Measurements from ENCODE around the gene PINK1. TPM values are rescaled to one million over a fixed set of nuclear protein-coding genes. Genes with fewer than 3 reads are reported as not detected.

The PINK1 gene
- polyA plus RNA-seq, 1 donor from 2014 or later: 73.4 TPM

DNA sequence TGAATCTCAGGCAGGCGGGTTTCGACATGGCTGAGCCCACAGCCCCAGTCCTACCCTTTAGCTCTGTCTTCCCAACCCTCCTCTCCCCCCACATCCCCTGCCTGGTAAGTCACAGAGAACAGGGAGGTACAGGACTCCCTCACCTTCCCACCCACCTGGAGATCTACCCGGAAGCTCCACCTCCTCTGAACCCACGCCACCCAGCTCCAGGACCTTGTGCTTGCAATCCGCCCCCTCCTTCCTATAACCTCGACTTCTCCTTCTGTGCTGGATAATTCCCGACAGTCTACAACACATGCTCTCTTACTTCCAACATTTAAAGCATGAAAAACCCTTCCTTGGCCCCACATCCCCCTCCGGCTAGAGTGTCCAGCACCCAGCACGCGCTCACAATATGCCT, 62.3 kb downstream of the PINK1 start:
- Histone ChIP-seq H3K79me2 (replicated peaks; ENCODE audit: insufficient read depth, low read length) (no peaks in the 10 kb centered on the region), H2AFZ (ENCODE audit: low read depth, low read length) (no peak overlapping the region), H4K20me1 (ENCODE audit: insufficient read depth) (no peaks in the 10 kb centered on the region), H3K4me3 (ENCODE audit: low read length) (no peak overlapping the region), H3K4me2 (ENCODE audit: low read length) (no peak overlapping the region), H3K9me3 (ENCODE audit: low read length) (no peaks in the 10 kb centered on the region), H3K27ac (ENCODE audit: low read length) (no peak overlapping the region), H3K36me3 (ENCODE audit: insufficient read depth, low read length) (no peaks in the 10 kb centered on the region), H3K9ac (ENCODE audit: low read length) (no peak overlapping the region), H3K27me3 (ENCODE audit: insufficient read depth, low read depth, low read length) (no peaks in the 10 kb centered on the region), H3F3A (ENCODE audit: insufficient read depth, low read length, poor library complexity, severe bottlenecking) (no peaks in the 10 kb centered on the region), H3K9me2 (ENCODE audit: insufficient read depth, low read length) (no peaks in the 10 kb centered on the region)
- TF ChIP-seq POLR2AphosphoS5 (IDR thresholded peaks at IDR 0.05) (no peak), TAF1 (IDR thresholded peaks at IDR 0.05; ENCODE audit: low read depth) (no peak)
- TF ChIP-seq, protein P1, sequence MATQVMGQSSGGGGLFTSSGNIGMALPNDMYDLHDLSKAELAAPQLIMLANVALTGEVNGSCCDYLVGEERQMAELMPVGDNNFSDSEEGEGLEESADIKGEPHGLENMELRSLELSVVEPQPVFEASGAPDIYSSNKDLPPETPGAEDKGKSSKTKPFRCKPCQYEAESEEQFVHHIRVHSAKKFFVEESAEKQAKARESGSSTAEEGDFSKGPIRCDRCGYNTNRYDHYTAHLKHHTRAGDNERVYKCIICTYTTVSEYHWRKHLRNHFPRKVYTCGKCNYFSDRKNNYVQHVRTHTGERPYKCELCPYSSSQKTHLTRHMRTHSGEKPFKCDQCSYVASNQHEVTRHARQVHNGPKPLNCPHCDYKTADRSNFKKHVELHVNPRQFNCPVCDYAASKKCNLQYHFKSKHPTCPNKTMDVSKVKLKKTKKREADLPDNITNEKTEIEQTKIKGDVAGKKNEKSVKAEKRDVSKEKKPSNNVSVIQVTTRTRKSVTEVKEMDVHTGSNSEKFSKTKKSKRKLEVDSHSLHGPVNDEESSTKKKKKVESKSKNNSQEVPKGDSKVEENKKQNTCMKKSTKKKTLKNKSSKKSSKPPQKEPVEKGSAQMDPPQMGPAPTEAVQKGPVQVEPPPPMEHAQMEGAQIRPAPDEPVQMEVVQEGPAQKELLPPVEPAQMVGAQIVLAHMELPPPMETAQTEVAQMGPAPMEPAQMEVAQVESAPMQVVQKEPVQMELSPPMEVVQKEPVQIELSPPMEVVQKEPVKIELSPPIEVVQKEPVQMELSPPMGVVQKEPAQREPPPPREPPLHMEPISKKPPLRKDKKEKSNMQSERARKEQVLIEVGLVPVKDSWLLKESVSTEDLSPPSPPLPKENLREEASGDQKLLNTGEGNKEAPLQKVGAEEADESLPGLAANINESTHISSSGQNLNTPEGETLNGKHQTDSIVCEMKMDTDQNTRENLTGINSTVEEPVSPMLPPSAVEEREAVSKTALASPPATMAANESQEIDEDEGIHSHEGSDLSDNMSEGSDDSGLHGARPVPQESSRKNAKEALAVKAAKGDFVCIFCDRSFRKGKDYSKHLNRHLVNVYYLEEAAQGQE (IDR thresholded peaks at IDR 0.05; ENCODE audit: borderline replicate concordance): no peak

DNA sequence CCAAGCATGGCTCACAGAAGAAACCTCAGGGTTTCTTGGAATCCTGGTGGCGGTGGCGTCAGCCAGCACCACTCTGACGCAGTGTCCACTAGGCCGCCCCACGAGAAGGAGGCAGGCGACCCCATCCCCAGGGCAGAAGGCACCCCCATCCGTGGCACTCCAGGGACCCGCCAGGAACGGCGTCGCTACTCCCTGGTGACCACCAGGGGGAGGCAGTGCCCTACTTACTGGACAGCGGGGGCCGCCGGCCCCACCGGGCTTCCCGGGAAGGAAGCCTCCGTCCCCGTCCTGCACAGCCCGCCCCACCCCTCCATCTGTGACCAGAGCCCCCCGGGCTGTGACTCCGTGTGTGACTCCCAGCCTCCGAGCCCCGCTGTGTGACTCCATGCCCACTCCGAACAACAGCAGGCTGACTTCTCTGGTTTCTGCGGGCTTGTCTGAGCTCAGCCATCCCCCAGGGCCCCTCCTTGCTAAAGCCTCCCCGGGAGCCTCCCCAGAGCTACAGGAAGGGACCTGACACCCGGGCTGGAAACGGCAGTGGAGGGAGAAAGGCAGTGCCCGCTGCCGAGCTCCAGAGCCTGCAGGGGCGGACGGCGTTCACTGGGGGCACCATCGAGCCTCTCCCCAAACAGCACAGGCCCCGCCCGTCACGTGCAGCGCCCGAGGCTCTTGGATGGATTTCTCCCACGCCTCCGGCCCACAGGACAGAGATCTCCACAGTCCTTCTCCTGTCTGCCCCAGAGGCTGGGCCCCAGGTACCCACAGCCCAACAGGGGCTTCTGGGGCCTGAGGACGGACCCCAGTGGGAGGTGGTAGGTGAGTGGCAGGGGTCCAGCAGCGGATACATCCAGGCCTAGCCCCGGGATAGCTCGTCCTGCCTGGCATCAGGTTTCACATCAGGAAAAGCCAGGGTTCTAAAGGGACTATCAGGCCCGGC, 63.4 kb downstream of the PINK1 start:
- no peaks in the 10 kb centered on the region for H3F3A ChIP-seq (ENCODE audit: insufficient read depth, low read length, poor library complexity, severe bottlenecking)
- H3K9me3 ChIP-seq (ENCODE audit: low read length): no peaks in the 10 kb centered on the region
- H3K4me2 ChIP-seq (ENCODE audit: low read length): no peak overlapping the region
- H3K27me3 ChIP-seq (ENCODE audit: insufficient read depth, low read depth, low read length): no peaks in the 10 kb centered on the region
- H3K9ac ChIP-seq (ENCODE audit: low read length): peak overlapping the region; percentile 66
- peak overlapping the region; percentile 16 for H2AFZ ChIP-seq (ENCODE audit: low read depth, low read length)
- no peaks in the 10 kb centered on the region for H3K36me3 ChIP-seq (ENCODE audit: insufficient read depth, low read length)
- peak overlapping the region; percentile 25 for H3K27ac ChIP-seq (ENCODE audit: low read length)
- no peaks in the 10 kb centered on the region for H3K79me2 ChIP-seq (replicated peaks; ENCODE audit: insufficient read depth, low read length)
- no peaks in the 10 kb centered on the region for H3K9me2 ChIP-seq (ENCODE audit: insufficient read depth, low read length)
- H4K20me1 ChIP-seq (ENCODE audit: insufficient read depth): no peaks in the 10 kb centered on the region
- peak; percentile 45 for TF ChIP-seq MXI1 (conservative IDR thresholded peaks at IDR 0.05; ENCODE audit: poor library complexity, severe bottlenecking)
- TF ChIP-seq SMC3 (conservative IDR thresholded peaks at IDR 0.05; ENCODE audit: poor library complexity): peak; percentile 95
- TF ChIP-seq, protein P1 (IDR thresholded peaks at IDR 0.05; ENCODE audit: borderline replicate concordance): no peak
- peak; percentile 16 for TF ChIP-seq EP300 (conservative IDR thresholded peaks at IDR 0.05; ENCODE audit: poor library complexity, severe bottlenecking)
- TF ChIP-seq TAF1 (IDR thresholded peaks at IDR 0.05; ENCODE audit: low read depth): no peak
- TF ChIP-seq RAD21 (conservative IDR thresholded peaks at IDR 0.05): peak; percentile 95
- no peak for TF ChIP-seq POLR2AphosphoS5 (IDR thresholded peaks at IDR 0.05)
- no peak for TF ChIP-seq EZH2 (IDR thresholded peaks at IDR 0.05; ENCODE audit: borderline replicate concordance, insufficient read depth, low read length, poor library complexity, severe bottlenecking)
- TF ChIP-seq, protein P2, sequence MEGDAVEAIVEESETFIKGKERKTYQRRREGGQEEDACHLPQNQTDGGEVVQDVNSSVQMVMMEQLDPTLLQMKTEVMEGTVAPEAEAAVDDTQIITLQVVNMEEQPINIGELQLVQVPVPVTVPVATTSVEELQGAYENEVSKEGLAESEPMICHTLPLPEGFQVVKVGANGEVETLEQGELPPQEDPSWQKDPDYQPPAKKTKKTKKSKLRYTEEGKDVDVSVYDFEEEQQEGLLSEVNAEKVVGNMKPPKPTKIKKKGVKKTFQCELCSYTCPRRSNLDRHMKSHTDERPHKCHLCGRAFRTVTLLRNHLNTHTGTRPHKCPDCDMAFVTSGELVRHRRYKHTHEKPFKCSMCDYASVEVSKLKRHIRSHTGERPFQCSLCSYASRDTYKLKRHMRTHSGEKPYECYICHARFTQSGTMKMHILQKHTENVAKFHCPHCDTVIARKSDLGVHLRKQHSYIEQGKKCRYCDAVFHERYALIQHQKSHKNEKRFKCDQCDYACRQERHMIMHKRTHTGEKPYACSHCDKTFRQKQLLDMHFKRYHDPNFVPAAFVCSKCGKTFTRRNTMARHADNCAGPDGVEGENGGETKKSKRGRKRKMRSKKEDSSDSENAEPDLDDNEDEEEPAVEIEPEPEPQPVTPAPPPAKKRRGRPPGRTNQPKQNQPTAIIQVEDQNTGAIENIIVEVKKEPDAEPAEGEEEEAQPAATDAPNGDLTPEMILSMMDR (IDR thresholded peaks at IDR 0.05; ENCODE audit: poor library complexity, severe bottlenecking): peak; percentile 93
- peak overlapping the region; percentile 65 for H3K4me3 ChIP-seq (ENCODE audit: low read length)

All from neural cell (in vitro differentiated cells).